Activated CD4-positive, alpha-beta T cell treated with anti-CD3 and anti-CD28 coated beads, Interleukin-2, amount 10 ng/mL, durations not matched to agents 24 days and 14 days (primary cell): ENCODE data around the gene MIS12. TPM values are rescaled to one million over a fixed set of nuclear protein-coding genes. Genes with fewer than 3 reads are reported as not detected.
A peak's percentile ranks its signal among the peaks of the same experiment; 100 is the strongest.

Source experiments
- DNase-seq: peaks from one replicate; pipeline ENCODE4 v3.0.0; 2022
- H3K27ac Mint-ChIP-seq: one replicate; pipeline ENCODE4 v1.8.0; 2022; ENCODE audit warnings: mild to moderate bottlenecking, mixed read lengths
- H3K27me3 Mint-ChIP-seq: one replicate; pipeline ENCODE4 v1.8.0; 2022; ENCODE audit warnings: mixed read lengths
- H3K36me3 Mint-ChIP-seq: one replicate; pipeline ENCODE4 v1.8.0; 2022; ENCODE audit warnings: low read depth, mild to moderate bottlenecking, mixed read lengths
- H3K4me1 Mint-ChIP-seq: one replicate; pipeline ENCODE4 v1.8.0; 2021; ENCODE audit warnings: mixed read lengths
- H3K4me3 Mint-ChIP-seq: one replicate; pipeline ENCODE4 v1.8.0; 2022; ENCODE audit warnings: mild to moderate bottlenecking, moderate library complexity, mixed read lengths
- H3K9me3 Mint-ChIP-seq: one replicate; pipeline ENCODE4 v1.8.0; 2021; ENCODE audit warnings: mixed read lengths
- intact Hi-C: fragments of 100-400 bp; cut with micrococcal nuclease; formaldehyde crosslinking; loops from one replicate; pipeline ENCODE4 v1.15.1; 2023
- total RNA-seq: library from RNA; stranded (reverse); gene quantifications from 2 replicates; pipeline ENCODE4 v1.2.3, GENCODE V29; 2022

The MIS12 gene
- total RNA-seq, 1 donor from 2014 or later, result 39.2 TPM

DNA sequence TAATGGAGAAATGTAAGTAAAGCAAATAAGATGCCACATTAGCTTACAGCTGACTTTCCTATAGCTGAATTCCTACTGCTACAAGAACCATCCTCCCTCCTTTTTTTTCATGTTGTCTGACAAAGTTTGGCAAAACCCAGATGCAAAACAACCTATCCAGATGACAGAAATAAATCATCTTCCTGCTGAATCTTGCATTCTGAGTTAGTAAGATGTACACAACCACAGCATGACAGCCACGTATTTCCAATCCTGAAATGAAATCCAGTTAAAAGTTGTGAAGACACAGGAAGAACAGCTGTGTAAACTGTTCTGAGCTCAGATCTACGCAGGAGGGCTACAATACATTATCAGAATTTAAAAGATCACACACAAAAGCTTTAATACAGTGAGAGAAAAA is 12.5 kb upstream of the MIS12 start:
- H3K27ac Mint-ChIP-seq, result no peak overlapping the region
- H3K36me3 Mint-ChIP-seq, result peaks cover 53% of the 10 kb centered on the region
- H3K9me3 Mint-ChIP-seq, result no peaks in the 10 kb centered on the region
- DNase-seq, result no peak
- H3K4me1 Mint-ChIP-seq, result peaks cover 6% of the 10 kb centered on the region
- H3K27me3 Mint-ChIP-seq, result no peaks in the 10 kb centered on the region
- intact Hi-C loops, result no loop called here
- H3K4me3 Mint-ChIP-seq, result no peak overlapping the region

- H3K4me1 Mint-ChIP-seq, result peaks cover 17% of the 10 kb centered on the region
- H3K27me3 Mint-ChIP-seq, result no peaks in the 10 kb centered on the region
- no peaks in the 10 kb centered on the region for H3K9me3 Mint-ChIP-seq
- intact Hi-C loops, result no loop called here
- DNase-seq, result no peak
- H3K36me3 Mint-ChIP-seq, result peaks cover 73% of the 10 kb centered on the region
- no peak overlapping the region for H3K27ac Mint-ChIP-seq
- no peak overlapping the region for H3K4me3 Mint-ChIP-seq
These were observed 7.4 kb upstream of the MIS12 start for GRCh38 chr17:5478992-5479391.

DNA sequence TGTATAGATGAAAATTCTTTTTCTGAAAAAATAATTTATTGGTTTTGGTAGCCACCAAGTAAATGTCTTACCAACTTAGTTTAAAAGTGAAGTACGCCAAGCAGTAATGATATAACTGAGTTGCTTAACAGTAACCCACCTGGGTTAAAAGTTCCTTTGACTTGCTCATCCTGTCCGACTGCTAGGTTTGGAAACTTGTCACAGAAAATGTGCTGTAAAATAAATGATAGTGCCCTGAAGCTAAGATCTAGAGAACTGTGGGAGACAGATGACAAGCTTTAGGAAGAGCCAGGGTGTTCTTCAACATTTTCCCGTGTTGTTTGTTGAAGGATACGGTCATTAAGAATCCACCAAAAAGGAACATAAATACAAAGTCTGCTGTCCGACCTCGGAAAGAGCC is 5.4 kb upstream of the MIS12 start:
- H3K9me3 Mint-ChIP-seq, result no peaks in the 10 kb centered on the region
- peaks cover 71% of the 10 kb centered on the region for H3K36me3 Mint-ChIP-seq
- H3K27me3 Mint-ChIP-seq, result no peaks in the 10 kb centered on the region
- no peak overlapping the region for H3K4me3 Mint-ChIP-seq
- H3K4me1 Mint-ChIP-seq, result peaks cover 34% of the 10 kb centered on the region
- DNase-seq, result no peak
- peak overlapping the region; percentile 1 for H3K27ac Mint-ChIP-seq
- intact Hi-C loops, result no loop called here

DNA sequence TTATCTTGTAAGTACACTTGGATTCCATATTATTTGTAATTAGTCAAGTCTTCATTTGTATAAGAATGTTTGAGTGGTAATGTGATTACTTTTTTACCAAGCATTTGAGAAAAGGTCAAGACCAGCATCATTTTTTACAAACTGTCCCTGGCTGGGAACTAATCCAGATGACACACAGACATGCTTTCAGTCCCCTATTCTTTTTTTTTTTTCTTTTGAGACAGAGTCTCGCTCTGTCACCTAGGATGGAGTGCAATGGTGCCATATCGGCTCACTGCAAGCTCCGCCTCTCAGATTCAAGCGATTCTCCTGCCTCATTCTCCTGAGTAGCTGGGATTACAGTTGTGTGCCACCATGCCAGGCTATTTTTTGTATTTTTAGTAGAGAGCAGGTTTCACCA is 4.9 kb upstream of the MIS12 start:
- no peaks in the 10 kb centered on the region for H3K27me3 Mint-ChIP-seq

GRCh38 chr17:5485270-5486205 is 828 bp upstream of the MIS12 start, which contains the start of gene DERL2:
TSS of gene DERL2 (minus strand) at chr17:5486178. CDS start at chr17:5486161, 17 bp downstream.
- DNase-seq, result no peak
- Mint-ChIP-seq H3K36me3 (peaks cover 67% of the 10 kb centered on the region), H3K4me1 (peaks cover 55% of the 10 kb centered on the region), H3K27ac (peak within 1 kb of the TSS; percentile 99), H3K9me3 (no peaks in the 10 kb centered on the region), H3K4me3 (peak within 1 kb of the TSS; percentile 98), H3K27me3 (no peaks in the 10 kb centered on the region)
- intact Hi-C loops, result loop anchor here (1.0 to 5.0 kb wide), 6 partner anchors 17 to 1167 kb away; partner anchors contain the start of genes C17orf100, DHX33, MED31 and NLRP1

More for the DNA sequence above, 4.9 kb upstream of the MIS12 start:
- no peak for DNase-seq
- no peaks in the 10 kb centered on the region for H3K9me3 Mint-ChIP-seq
- peaks cover 37% of the 10 kb centered on the region for H3K4me1 Mint-ChIP-seq
- H3K4me3 Mint-ChIP-seq, result no peak overlapping the region
- intact Hi-C loops, result no loop called here
- H3K27ac Mint-ChIP-seq, result no peak overlapping the region
- H3K36me3 Mint-ChIP-seq, result peaks cover 69% of the 10 kb centered on the region

DNA sequence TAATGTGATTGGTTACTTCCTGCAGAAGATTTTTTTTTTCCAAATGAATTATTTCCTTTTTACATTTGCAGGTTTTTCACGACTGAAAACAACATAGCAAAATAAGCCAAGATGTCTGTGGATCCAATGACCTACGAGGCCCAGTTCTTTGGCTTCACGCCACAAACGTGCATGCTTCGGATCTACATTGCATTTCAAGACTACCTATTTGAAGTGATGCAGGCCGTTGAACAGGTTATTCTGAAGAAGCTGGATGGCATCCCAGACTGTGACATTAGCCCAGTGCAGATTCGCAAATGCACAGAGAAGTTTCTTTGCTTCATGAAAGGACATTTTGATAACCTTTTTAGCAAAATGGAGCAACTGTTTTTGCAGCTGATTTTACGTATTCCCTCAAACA is 2.4 kb downstream of the MIS12 start:
- H3K4me1 Mint-ChIP-seq, result peaks cover 42% of the 10 kb centered on the region
- peak overlapping the region; percentile 98 for H3K4me3 Mint-ChIP-seq
- peaks cover 3% of the 10 kb centered on the region for H3K27me3 Mint-ChIP-seq
- intact Hi-C loops, result loop anchor here (5.0 kb wide), 3 partner anchors 39 to 1164 kb away; partner anchors contain the start of genes C17orf100, MED31 and RABEP1
- no peak for DNase-seq
- H3K36me3 Mint-ChIP-seq, result peaks cover 53% of the 10 kb centered on the region
- peaks cover 5% of the 10 kb centered on the region for H3K9me3 Mint-ChIP-seq
- H3K27ac Mint-ChIP-seq, result peak overlapping the region; percentile 69

GRCh38 chr17:5492970-5493369 is 6.6 kb downstream of the MIS12 start:
- intact Hi-C loops, result no loop called here
- Mint-ChIP-seq H3K36me3 (peaks cover 33% of the 10 kb centered on the region), H3K27ac (no peak overlapping the region), H3K4me3 (no peak overlapping the region), H3K4me1 (peaks cover 10% of the 10 kb centered on the region), H3K27me3 (peaks cover 3% of the 10 kb centered on the region), H3K9me3 (peaks cover 5% of the 10 kb centered on the region)
- no peak for DNase-seq

- H3K27ac Mint-ChIP-seq, result no peak overlapping the region
- intact Hi-C loops, result no loop called here
- H3K36me3 Mint-ChIP-seq, result peaks cover 25% of the 10 kb centered on the region
- peaks cover 7% of the 10 kb centered on the region for H3K4me1 Mint-ChIP-seq
- H3K4me3 Mint-ChIP-seq, result peak overlapping the region; percentile 88
- no peak for DNase-seq
- H3K9me3 Mint-ChIP-seq, result no peaks in the 10 kb centered on the region
- H3K27me3 Mint-ChIP-seq, result no peaks in the 10 kb centered on the region
These were observed 13.3 kb downstream of the MIS12 start for GRCh38 chr17:5499476-5500231.

DNA sequence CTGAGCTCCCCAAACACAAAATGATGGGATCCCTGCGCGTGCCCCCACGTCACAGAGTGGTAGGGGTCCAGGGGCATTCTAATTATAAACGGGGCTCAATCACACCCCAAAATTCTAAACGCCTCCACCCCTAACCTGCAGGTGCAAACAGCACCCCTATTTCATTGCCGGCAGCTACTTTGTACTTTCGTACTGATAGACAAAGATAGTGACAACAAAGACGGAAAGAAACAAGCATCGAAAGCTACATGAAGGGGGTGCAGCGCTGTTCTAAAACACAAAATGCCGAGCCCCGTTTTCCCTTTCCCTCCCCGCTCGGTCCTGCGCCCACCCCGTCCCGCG is 13.9 kb downstream of the MIS12 start:
- H3K36me3 Mint-ChIP-seq, result peaks cover 25% of the 10 kb centered on the region
- peak overlapping the region; percentile 88 for H3K4me3 Mint-ChIP-seq
- intact Hi-C loops, result no loop called here

GRCh38 chr17:5500589-5501391 is 14.4 kb downstream of the MIS12 start:
- Mint-ChIP-seq H3K27ac (peak overlapping the region; percentile 77), H3K36me3 (peaks cover 28% of the 10 kb centered on the region), H3K4me3 (peak overlapping the region; percentile 88), H3K9me3 (no peaks in the 10 kb centered on the region), H3K4me1 (peaks cover 7% of the 10 kb centered on the region), H3K27me3 (no peaks in the 10 kb centered on the region)
- peak; percentile 91 for DNase-seq
- intact Hi-C loops, result no loop called here

More for the DNA sequence above, 13.9 kb downstream of the MIS12 start:
- no peaks in the 10 kb centered on the region for H3K27me3 Mint-ChIP-seq
- no peak for DNase-seq
- no peaks in the 10 kb centered on the region for H3K9me3 Mint-ChIP-seq
- peaks cover 7% of the 10 kb centered on the region for H3K4me1 Mint-ChIP-seq
- H3K27ac Mint-ChIP-seq, result peak overlapping the region; percentile 77

DNA sequence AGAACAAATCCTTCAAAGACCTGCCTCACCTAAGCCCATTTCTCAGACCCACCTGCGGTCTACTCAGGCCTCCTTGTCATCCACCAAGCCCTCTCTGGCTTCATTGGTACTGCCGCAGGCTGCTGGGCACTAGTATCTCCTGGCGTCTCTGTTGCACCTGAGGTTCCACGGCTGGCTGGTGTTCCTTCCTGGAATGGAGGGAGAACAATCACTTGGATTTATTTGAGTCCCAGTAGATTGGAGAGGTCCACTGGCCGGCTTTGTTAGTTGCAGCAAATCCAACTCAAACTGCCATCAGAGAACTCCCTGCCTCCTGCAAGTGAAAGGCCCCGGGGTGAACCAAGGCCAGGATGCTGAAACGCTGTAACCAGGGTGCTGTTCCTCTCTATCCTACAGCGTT is 15.3 kb downstream of the MIS12 start:
- peak overlapping the region; percentile 5 for H3K27ac Mint-ChIP-seq
- intact Hi-C loops, result no loop called here
- H3K9me3 Mint-ChIP-seq, result no peaks in the 10 kb centered on the region

DNA sequence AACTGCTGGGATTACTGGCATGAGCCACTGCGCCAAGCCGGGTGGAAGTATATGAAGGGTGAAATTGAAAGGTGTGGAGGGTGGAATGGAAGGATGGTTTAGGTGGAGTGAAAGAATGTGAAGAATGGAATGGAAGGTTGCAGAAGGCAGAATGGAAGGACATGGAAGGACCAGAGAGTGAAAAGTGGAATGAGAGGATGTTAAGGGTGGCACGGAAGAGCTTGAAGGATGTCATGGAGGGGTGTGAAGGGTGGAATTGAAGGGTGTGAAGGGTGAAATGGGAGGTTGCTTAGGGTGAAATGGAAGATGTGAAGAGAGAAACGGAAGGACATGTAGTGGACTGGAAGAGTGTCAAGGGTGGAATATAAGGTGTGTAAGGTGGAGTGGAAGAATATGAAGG is 16.2 kb downstream of the MIS12 start:
- peaks cover 34% of the 10 kb centered on the region for H3K36me3 Mint-ChIP-seq
- no peak overlapping the region for H3K4me3 Mint-ChIP-seq
- no peak overlapping the region for H3K27ac Mint-ChIP-seq
- H3K4me1 Mint-ChIP-seq, result peaks cover 7% of the 10 kb centered on the region
- no peaks in the 10 kb centered on the region for H3K9me3 Mint-ChIP-seq
- H3K27me3 Mint-ChIP-seq, result no peaks in the 10 kb centered on the region
- intact Hi-C loops, result no loop called here
- no peak for DNase-seq

More for the DNA sequence above, 15.3 kb downstream of the MIS12 start:
- peak overlapping the region; percentile 60 for H3K4me3 Mint-ChIP-seq
- peaks cover 7% of the 10 kb centered on the region for H3K4me1 Mint-ChIP-seq
- H3K36me3 Mint-ChIP-seq, result peaks cover 31% of the 10 kb centered on the region
- H3K27me3 Mint-ChIP-seq, result no peaks in the 10 kb centered on the region
- no peak for DNase-seq

DNA sequence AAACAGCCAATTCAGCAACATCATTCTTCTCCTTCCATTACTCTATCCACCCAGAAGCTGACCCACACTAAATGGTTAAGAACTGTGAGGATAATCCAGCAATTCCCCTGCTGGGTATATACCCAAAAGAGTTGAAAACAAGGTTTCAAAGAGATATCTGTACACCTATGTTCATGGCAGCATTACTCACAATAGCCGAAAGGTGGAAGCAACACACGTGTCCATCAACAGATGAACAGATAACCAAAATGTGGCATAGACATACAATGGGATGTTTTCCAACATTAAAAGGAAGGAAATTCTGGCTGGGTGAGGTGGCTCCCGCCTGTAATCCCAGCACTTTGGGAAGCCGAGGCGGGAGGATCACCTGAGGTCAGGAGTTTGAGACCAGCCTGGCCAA is 19.9 kb downstream of the MIS12 start:
- H3K4me3 Mint-ChIP-seq, result no peak overlapping the region
- intact Hi-C loops, result no loop called here
- peaks cover 3% of the 10 kb centered on the region for H3K4me1 Mint-ChIP-seq
- H3K36me3 Mint-ChIP-seq, result peaks cover 37% of the 10 kb centered on the region
- no peaks in the 10 kb centered on the region for H3K27me3 Mint-ChIP-seq
- DNase-seq, result no peak
- no peaks in the 10 kb centered on the region for H3K9me3 Mint-ChIP-seq
- H3K27ac Mint-ChIP-seq, result no peak overlapping the region
